HG03439 (cell line): ENCODE results near the gene TIGAR.
A peak's percentile ranks its signal among the peaks of the same experiment; 100 is the strongest.

Experiments
- ATAC-seq: cut with Tn5 transposase; IDR thresholded peaks from one replicate; pipeline ENCODE4 v1.9.1; 2021; ENCODE audit warnings: mild to moderate bottlenecking, moderate library complexity; ENCODE audit not compliant: unreplicated experiment

TIGAR gene

GRCh38 chr12:4303750-4304149 lies 17.3 kb upstream of the TIGAR start:
- no peak for ATAC-seq

DNA sequence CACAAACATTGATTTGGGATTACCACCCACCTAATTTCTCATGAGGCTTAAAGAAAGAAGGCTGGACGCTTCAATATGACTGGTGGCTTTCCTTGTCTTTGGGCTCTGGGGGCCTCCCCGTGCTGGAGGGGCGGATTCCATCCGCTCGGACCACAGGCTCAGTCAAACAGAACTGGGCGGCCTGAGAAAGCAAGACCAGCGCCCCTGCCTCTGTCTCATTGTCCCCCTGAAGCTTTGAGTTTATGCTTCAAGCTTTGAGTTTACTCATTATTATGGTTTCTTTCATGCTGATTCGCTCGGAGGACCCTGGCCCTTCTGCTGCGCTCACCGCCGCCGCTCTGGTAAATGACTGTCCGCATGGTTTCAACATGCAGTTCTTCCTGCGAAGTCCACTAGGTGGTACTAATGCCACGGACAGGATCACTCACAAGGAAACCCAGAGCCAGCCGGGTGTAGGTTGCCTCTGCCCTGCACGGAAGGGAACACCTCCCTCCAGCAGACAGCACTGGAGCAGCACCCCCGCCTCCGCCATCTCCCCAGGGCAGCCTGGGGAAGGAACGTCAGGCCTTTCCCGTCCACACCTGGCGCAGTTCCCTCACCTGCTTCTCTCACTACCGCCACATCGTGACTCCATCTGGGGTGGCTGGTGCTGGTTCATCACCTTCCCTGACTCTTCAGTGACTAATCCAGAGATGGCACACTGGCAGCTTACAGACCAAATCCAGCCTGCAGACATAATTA lies 13.2 kb upstream of the TIGAR start:
- no peak for ATAC-seq

DNA sequence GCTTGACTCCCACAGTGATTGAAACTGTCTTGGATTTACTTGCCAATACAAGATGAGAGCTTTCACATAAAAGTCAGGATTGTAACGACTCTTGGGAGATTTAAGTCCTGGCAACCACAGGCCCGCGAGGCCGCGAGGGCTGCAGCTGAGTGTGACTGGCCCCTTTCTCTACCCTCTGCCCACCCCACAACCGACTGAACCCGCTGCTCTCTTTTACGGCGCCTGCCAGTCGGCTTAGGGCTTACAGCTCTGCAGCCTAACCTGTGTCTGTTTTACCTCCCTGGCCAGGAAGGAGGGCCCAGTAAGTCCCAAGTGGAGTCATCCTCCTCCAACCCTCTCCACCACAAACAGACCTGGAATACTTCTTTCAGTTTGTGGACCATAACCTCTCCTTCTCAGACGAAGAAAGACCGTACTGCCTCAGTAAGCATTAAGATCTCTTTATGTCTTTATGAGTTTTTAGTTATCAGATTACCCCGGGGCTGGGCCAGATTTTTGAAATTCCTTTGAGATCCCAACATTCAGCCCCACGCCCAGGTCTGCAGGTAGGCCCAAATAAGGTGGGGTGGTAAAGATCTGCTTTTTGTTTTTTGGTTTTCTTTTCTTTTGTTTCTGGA lies 12.6 kb upstream of the TIGAR start:
- no peak for ATAC-seq

DNA sequence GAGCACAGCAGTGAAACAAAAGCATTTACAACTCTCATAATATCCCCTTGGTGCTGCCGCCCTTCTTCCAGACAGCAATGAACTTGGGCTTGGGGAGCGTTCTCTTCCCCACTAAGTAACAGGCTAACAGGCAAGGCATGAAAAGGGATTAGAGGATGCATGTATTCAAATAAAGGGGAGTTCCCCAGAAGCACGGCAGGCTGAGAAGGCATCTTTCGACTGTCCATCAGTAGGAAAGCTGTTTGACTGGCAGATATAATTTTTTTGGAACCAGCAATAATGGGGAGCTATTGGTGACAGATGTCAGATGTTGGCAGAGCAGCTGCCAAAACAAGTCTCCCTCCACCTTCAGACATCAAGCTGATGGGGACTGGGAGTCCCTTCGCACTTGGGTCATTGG lies 9.2 kb upstream of the TIGAR start:
- no peak for ATAC-seq

DNA sequence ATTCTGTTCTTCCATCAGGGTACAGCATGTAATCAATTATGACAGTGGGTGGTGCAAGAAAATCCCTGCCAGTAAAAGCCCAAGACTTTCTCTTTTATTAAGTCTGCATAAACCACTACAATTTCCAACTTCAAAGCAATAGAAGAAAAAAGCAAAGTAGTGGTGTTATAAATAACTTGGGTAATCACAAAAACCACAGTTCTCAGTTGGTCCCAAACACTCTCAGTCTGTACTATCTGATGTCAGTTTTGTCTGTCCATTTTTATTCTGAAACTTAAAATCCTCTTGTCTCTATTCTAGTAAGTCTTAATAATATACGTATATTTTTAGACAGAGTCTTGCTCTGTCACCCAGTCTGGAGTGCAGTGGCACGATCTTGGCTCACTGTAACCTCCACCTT lies 8.8 kb upstream of the TIGAR start:
- ATAC-seq = no peak

DNA sequence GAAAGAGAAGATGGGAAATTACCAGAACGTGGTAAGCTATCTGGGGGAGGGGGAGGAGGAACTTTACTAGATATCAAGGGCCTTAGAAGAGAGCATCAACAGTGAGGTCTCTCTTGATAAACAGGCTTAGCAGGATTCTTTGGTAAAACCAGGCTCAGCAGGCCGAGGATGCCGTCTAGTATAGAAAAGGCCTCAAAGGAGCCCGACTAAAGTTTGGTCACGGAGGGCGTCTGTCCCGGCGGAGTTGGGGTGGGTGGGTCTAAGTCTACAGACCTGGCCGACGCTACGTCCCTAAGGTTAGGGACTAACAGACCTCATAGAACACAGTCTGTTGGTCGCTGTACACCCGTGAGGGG lies 538 bp upstream of the TIGAR start:
- ATAC-seq = peak; percentile 44

GRCh38 chr12:4322726-4323125 lies 1.7 kb downstream of the TIGAR start:
- no peak for ATAC-seq

- no peak for ATAC-seq
Observed at GRCh38 chr12:4323396-4323795, 2.4 kb downstream of the TIGAR start.

DNA sequence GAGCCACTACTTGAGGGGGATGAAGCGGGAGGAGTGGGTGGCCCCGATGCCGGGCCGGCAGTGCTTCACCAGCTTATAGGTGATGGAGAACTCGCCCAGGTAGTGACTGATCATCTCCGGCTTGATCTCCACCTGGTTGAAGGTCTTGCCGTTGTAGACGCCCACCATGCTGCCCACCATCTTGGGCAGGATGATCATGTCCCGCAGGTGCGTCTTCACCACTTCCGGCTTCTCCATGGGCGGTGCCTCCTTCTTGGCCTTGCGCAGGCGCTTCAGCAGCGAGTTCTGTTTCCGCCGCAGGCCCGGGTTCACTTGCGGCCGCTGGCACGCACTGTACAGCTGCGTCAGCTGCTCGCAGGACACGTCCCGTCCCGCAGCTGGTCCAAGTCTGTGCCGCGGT lies 3.4 kb downstream of the TIGAR start:
- no peak for ATAC-seq

DNA sequence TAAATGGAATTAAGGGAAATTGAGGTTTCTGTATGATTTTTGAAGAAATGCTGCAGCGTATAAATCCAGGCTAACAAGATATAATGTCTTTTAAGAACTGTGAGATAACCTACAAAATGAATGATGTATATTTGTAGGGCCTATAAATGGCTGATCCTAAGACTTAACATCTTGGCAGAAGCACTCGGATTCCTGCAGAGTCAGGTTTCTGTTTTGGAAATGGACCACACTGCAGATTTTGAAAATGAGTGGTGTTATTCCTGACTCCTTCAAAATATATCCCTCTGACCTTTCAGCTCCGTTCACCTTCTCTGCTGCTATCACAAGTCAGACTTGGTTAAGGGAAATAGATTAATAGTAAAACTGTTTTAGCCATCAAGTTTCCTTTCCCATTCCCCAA lies 5.0 kb downstream of the TIGAR start:
- no peak for ATAC-seq

DNA sequence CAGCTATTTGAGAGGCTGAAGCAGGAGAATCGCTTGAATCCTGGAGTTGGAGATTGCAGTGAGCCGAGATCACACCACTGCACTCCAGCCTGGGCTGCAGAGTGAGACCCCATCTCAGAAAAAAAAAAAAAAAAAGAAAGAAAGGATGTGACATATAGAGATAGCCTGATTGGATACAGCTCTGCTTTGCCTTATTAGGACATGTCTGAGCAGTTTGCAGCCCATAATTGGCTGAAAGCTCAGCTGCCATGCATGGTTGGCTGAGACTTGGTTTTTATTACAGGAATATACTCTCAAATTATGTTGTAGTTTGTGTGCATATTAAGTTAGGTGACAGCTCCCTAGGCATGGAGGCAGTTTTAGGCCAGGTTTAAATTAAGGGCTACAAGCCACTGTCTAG lies 6.3 kb downstream of the TIGAR start:
- no peak for ATAC-seq

- no peak for ATAC-seq
Observed at GRCh38 chr12:4330203-4330602, 9.2 kb downstream of the TIGAR start.

- no peak for ATAC-seq
Observed at GRCh38 chr12:4331221-4331620, 10.2 kb downstream of the TIGAR start.

DNA sequence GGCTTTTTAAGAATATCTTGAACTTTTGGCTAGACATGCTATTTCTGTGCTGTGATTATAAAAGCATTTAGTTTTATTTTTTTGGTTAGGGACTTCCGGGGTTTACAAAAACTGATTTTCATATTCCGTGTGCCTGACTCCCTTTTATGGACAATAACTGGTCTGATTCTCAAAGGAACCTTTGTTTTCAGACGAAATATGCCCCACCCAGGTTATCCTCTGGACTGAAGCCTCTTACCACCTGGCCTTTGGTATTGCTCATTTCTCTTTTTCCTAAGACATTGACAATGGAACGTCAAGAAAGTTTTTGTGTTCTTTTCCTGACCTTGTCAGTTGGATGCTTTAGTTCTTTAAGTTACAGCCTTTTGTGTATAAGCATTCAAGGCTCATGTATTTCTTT lies 10.8 kb downstream of the TIGAR start:
- ATAC-seq = no peak

DNA sequence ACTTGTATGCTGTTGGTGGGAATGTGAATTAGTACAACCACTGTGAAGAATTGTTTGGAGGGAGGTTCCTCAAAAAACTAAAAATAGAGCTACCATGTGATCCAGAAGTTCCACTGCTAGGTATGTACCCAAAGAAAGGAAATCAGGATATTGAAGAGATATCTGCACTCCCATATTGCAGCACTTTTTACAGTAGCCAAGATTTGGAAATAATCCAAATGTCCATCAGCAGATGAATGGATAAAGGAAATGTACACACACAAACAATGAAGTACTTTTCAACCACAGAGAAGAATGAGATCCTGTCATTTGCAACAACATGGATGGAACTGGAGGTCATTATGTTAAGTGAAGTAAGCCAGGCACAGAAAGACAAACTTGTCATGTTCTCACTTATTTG lies 25.9 kb downstream of the TIGAR start:
- no peak for ATAC-seq

DNA sequence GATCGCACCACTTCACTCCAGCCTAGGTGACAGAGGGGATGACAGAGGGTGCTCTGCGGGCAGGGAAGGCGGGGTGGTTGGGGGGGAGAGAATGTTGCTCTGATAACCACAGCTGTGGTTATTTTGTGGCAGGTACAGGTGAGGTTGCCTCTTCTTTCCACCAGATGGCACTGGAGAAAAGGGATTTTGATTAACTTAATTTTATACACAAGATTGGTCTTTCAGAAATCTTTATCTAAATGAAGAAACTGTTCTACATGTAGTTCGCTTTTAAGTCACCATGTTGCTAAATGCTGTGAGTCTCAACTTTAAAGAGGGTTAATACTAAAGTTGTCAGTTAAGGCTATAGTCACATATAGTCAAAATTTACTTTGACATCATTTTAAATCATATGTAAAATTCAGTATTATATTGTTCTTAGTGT lies 32.8 kb downstream of the TIGAR start:
- ATAC-seq = no peak

DNA sequence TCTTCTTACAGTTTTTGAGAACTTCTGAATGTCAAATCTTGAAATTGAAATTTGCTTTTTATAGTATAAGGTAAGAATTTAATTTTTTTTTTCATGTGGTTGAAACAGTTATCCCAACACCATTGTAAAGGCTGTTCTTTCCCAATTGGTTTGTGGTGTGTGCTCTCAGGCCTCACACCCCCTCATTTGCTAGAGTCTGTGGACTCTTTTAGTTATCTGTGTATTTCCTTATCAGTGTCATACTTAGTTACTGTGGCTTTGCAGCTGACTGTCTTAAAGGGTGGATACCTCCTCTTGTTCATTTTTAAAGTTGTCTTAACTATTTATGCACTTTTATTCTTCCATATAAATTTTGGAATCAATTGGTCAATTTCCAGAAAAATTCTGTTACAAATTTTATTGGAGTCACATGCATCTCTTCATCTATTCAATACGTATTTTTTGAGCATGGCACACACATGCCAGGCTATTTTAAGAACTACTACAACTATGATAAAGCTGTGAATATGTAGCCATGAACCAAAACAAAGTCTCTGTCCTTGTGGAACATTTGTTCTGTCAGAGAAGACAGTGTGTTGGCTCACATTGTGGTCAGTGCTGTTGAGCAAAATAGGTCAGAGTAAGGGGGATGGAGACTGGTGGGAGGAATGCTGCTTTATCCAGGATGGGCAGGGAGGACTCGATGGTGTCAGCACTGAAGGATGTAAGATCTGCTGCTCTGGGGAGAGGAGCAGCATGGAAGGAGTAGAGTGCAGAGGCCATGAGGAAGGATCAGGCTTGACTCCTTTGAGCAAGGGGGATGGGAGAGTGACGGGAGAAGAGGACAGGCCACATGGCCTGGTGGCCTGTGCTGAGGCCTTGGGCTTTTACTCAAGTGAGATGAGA lies 34.4 kb downstream of the TIGAR start:
- no peak for ATAC-seq

DNA sequence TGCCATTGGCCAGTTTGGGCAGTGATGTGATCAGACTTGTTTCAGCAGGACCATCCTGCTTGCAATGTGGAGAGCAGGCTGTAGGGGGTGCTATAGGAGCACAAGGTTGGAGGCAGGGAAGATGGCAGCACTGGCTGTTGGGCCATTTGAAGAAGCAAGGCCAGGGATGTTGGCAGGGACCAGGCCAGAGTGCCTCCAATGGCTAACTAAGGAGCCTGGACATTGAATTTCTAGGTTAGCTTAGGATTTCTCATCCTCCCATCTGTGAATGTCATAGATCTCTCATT lies 35.0 kb downstream of the TIGAR start:
- ATAC-seq = no peak

- no peak for ATAC-seq
Observed at GRCh38 chr12:4366090-4366489, 45.1 kb downstream of the TIGAR start.

- ATAC-seq = no peak
Observed at GRCh38 chr12:4369548-4369947, 48.5 kb downstream of the TIGAR start.

GRCh38 chr12:4370265-4370664 lies 49.3 kb downstream of the TIGAR start:
- no peak for ATAC-seq

DNA sequence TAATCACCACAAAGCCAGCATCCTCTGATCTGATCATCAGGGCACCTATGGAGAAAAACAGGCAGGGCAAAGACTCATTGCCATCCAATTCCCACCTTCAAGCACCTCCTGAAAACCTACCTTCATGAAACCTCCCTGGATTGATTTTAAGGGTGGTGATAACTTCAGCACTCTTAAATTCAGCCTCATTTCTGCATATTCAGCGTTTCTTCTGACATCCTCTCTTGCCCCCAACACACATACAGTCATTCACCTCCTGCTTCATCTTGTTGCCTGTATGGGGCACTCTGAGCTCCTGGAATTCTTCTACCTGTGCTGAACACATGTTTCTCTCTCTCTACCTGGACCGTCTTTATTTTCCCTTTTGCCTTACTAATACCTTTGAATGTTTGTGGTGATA lies 51.6 kb downstream of the TIGAR start:
- no peak for ATAC-seq
